Stimulated activated naive CD4-positive, alpha-beta T cell treated with Interleukin-2 at 50 U/mL for 16 hours (primary cell): ENCODE data around the gene BFSP1.

Experiments used
- DNase-seq: peaks from one replicate; lab custom pipeline; 2025; lab: John Stamatoyannopoulos, UW

Gene BFSP1

DNA sequence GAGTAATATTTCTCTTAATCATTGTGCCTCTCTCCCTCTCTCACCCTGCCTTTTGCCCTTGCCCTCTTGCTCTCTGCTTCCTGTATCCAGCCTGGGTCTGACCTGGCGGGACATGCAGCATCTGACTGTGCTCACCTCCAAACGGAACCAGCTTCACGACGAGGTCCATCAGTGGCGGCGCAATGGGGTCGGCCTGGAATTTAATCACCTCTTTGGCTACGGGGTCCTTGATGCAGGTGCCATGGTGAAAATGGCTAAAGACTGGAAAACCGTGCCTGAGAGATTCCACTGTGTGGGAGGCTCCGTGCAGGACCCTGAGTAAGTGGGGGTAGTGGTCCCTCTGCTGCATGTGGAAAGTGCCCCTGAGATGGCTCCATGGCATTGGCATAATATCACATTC, 65.9 kb downstream of the BFSP1 start:
- DNase-seq, result no peak

DNA sequence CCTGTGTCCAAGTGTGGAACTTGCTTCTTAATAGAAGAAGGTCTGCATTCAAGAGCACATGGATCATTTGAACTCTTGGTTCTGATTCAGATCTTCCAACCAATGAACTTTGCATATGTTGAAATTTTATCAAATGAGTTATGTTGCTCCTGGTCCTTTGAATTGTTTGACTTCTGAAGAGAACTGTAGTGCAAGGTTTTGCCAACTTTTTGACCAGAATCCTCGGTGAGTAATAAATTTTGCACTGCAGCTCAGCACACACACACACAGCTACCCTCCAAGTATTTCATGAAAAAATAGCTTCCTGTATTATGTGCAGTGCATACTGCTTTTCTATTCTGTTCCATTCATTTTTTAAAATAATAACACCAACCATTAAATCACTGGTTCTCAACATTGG, 67.5 kb downstream of the BFSP1 start:
- no peak for DNase-seq

DNA sequence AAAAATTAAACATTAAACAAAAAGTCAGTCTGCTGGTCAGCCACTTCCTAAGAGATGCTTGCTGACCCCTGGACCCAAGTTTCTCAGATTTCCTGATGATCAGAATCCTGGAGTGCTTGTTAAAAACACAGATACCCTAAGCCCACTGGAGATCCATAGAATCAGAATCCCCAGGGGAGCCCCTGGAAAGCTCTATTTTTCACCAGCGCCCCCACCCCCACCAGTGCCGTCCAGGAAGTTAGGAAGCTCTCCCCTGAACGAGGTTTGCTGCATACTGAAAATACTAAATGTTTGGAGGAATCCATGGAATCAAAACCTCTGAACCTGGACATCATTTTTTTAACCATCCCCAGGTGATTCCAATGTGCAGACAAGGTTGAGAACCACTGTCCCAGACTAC, 69.2 kb downstream of the BFSP1 start:
- no peak for DNase-seq

DNA sequence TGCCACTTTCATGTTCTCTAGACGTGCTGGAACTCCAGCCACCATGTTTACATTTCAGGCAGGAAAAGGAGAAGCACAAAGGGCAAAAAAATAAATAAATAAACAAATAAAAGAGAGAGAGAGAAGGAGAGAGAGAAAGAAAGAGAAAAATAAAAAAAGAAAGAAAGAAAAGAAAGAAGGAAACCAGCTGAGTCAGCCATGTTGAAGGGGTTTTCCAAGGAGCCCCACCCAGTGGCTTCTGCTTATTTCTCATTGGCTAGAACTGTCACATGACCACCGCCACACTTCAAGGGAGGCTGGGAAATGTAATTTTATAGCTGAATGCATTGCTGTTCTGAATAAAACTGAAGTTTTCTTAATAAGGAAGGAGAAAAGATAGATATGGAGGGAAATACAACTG, 71.1 kb downstream of the BFSP1 start:
- no peak for DNase-seq

DNA sequence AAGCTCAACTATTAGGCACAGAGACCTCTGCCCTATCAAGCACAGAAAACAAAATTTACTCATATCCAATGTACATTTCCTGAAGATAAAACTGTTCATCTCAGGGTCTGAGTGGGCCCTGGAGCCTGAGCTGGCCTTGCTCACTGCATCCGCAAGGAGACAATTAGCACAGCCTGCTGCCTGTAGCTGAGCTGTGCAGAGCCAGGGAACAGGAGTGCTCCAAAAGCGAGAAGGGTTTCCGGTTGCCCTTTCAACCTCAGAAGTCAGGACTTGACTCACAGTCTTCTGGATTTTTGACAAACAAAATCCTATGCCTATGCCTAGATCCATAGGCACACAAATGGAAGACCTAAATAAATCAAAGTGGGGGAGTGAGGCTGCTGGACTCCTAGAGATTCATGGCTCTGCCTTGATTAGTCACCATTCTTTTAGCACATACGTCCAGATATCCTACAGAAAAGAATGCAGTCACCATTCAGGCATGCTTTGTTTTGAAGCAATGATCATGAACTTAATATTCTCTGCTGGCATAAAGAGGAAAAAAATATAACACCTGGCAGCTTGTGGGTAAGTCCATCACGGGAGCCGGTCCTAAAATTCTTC, 73.5 kb downstream of the BFSP1 start:
- no peak for DNase-seq

DNA sequence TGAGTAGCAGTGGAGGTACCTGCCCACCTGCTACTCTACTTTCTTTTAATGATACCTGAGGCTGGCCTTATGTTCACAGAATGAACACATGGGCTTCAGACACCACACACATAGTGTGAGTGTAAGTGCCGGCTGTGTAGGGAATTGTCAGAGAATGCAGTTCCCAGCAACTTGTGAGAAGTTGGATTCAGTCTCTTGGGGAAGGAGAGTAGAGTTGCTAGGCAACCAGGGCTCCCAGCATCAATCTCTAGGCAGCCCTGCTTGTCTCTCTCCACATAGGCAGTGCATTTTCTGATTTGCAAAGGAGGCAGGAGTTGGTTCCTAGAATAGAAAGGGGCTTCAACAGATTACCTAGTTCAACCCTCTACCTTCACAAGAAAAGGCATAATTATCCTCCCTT, 74.1 kb downstream of the BFSP1 start:
- no peak for DNase-seq

DNA sequence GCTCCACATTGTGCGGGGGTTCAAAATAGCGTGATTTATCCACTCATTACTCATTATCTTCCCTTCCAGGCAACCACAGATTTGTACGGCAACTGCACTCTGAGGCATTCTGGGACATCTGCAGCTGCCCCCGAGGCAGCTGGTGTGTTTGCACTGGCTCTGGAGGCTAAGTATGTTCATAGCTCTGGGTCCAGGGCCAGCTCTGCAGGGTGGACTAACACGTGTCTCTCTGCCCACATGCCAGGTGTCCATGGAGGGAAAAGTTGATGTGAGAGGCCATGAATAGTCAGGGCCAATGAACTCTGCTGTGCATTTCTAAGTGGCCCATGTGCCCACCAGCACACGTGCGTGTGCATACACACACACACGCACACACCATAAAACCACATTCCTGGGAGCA, 74.9 kb downstream of the BFSP1 start:
- DNase-seq, result no peak

DNA sequence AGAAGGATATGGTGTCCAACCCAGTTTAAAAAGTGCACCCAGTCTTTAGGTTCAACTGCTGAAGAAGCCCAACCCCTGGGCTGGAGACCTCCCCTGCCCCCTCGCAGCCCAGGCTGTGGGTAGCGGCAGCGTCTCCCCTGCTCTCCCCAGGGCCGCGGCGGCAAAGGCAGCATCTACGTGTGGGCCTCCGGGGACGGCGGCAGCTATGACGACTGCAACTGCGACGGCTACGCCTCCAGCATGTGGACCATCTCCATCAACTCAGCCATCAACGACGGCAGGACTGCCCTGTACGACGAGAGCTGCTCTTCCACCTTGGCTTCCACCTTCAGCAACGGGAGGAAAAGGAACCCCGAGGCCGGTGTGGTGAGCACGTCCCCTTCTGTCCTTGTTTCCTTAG, 77.6 kb downstream of the BFSP1 start:
- DNase-seq, result no peak

DNA sequence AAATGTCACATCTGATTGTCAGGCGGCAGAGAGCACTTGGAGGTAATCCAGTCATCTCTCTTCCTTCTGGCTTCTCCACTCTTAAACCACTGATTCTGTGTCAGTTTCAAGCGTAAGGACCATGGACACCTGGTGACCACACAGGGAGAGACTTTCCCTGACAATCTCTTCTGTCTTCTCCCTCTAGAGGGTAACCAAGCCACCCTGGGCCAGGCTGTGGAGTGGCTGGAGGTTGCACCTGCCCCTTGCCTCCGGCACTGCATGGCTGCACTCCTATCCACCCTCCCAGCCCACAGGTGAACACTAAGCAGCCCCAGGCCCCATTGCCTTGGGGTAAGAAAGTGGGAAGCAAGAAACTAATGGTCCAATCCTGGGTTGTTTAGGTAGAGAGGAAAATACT, 78.7 kb downstream of the BFSP1 start:
- no peak for DNase-seq

DNA sequence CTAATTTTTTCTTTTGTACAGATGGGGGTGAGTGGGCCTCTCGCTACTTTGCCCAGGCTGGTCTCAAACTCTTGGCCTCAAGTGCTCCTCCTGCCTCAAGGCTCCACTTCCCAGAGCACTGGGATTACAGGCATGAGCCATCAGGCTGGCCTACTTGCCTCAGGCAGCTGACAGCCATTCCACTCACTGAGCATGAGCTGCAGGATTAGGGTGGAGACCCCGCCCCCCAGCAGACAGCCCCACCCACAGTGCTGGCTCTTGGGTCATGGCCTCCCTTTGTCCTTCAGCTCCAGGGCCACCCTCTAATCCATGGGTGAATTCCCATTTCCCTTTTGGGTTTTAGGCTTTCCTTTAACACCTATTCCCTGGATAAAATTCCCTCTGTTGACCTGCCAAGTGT, 82.1 kb downstream of the BFSP1 start:
- DNase-seq, result no peak

DNA sequence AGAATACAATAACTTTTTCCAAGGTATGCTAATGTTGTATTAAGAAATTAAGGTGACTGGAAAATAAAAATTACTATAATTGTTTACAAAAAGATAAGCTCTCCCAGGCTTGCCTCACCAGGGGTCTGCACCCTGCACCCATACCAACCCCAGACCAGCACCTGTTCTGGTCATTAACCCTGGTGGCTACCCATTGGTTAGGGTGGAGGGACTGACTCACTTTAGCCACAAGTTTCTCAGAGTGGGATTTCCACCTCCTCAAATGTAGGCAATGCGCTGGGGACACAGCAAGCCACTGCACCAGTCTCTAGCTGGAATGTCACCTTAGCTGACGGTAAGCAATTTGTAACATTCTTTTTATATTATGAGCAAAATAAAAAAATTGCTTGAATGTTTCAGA, 83.1 kb downstream of the BFSP1 start:
- no peak for DNase-seq

DNA sequence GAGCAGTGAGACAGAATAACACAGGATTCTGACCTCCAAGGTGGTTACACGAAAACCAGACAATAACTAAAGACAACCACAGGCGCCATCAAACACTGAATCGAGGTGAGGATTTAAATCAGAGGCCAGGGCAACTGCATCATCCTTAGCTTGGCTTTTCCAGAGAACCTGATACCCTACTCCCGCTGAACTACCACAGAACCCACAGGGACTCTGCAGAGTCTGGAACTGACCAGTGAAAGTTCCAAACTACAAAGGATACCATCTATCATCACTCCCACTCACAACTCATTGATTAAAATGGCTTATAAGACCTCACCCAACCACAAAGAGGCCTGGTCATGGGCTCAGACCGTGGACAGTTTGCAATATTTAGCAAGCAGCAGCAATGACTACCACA, 85.0 kb downstream of the BFSP1 start:
- DNase-seq, result no peak

DNA sequence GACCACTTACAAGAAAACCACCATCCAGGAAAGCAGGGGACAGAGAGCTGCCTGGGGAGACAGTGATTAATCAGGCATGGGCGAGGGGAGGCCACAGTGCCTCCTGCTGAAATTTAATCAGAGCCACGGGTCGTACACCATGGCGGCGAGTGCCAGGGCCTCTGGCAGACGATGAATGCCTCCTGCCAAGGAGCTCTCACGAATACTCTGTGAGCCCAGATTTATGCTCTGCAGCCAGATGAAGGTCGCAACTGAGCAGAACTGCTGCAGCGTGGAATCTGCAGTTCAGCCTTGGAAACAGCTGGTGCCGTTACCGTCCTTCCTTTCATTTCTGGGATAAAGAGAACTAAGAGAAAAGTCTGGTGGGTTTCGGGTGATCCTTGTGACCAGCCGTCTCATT, 85.6 kb downstream of the BFSP1 start:
- DNase-seq, result no peak

DNA sequence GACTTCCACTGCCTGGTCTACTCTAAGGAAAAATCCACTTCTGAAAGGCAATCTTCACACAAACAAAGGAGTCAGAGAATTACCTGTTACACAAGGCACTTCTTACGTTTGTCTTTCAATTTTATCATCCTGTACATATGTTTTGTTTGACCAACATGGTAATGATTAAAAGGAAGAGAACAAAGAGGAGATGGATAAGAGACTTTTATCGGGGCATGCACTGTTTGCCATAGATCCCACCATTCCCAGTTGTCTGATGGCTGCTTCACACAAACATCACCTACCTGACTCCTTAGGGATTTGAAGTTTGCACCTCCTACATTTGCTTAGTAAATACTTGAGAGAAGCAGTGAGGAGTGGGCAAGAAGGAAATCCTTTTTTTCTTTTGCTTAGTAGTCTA, 87.1 kb downstream of the BFSP1 start:
- no peak for DNase-seq
